ENCODE results near the gene INPP4A. TPM values are rescaled to one million over a fixed set of nuclear protein-coding genes. Genes with fewer than 3 reads are reported as not detected.

The INPP4A gene
- total and polyA plus RNA-seq, 2 donors (not counting 3 experiments of a cell fraction or from before 2014, with no cell fraction given): 14.9 to 28.8 TPM

- H4K20me1 ChIP-seq (replicated peaks; ENCODE audit: control insufficient read depth, extremely low read depth, insufficient read depth, low read length): no peaks in the 10 kb centered on the region
- no peak overlapping the region for H3K27ac ChIP-seq (ENCODE audit: insufficient read depth, low read depth, low read length)
- H3K27me3 ChIP-seq (ENCODE audit: control insufficient read depth in 2 of 2, insufficient read depth in 2 of 2, low read length in 2 of 2): no peaks in the 10 kb centered on the region
- no peak for TF ChIP-seq GATA2 (IDR thresholded peaks at IDR 0.05; ENCODE audit: insufficient read depth, insufficient read length, low read depth, low read length)
- no peak for TF ChIP-seq JUN (IDR thresholded peaks at IDR 0.05; ENCODE audit: borderline replicate concordance, insufficient read depth, insufficient read length, low read depth)
- no peak for TF ChIP-seq POLR2A (IDR thresholded peaks at IDR 0.05; ENCODE audit: low read depth, low read length)
- no peak for TF ChIP-seq POLR2AphosphoS5 (IDR thresholded peaks at IDR 0.05; ENCODE audit: insufficient read depth, low read depth, low read length)
- TF ChIP-seq FOS (IDR thresholded peaks at IDR 0.05; ENCODE audit: borderline replicate concordance, insufficient read depth, low read length): no peak
- no peak for TF ChIP-seq CTCF (IDR thresholded peaks at IDR 0.05; ENCODE audit: extremely low read depth in 1 of 2, insufficient read depth in 1 of 2, low read depth in 1 of 2, low read length in 2 of 2)
- TF ChIP-seq MYC (IDR thresholded peaks at IDR 0.05; ENCODE audit: low read depth, low read length): no peak
- TF ChIP-seq EZH2 (IDR thresholded peaks at IDR 0.05; ENCODE audit: borderline replicate concordance, low read depth, low read length, severe bottlenecking): no peak
- no peak for TF ChIP-seq MAX (IDR thresholded peaks at IDR 0.05; ENCODE audit: insufficient read depth, insufficient read length)
- ChIA-PET CTCF (interaction anchor here (0.9 to 1.7 kb wide), 6 partner anchors 9 to 101 kb away, joined by 3 to 10 read pairs (median 4); no protein-coding TSS in a partner anchor), POLR2A (no interaction called here)
- H3K79me2 ChIP-seq (ENCODE audit: control insufficient read depth, insufficient read depth, low read length): no peaks in the 10 kb centered on the region
- H3K4me2 ChIP-seq (ENCODE audit: insufficient read depth, low read length): no peak overlapping the region
- H2AFZ ChIP-seq (ENCODE audit: low read depth, low read length): no peak overlapping the region
- BruUV-seq (replicated peaks): no TSS peak
- no peaks in the 10 kb centered on the region for H3K4me1 ChIP-seq (ENCODE audit: control insufficient read depth, extremely low read depth, insufficient read depth, low read length)
- no peaks in the 10 kb centered on the region for H3K9me3 ChIP-seq (replicated peaks; ENCODE audit: control insufficient read depth, insufficient read depth, low read length)
- FAIRE-seq: no peak
- no peaks in the 10 kb centered on the region for H3K9me1 ChIP-seq (replicated peaks; ENCODE audit: control insufficient read depth, extremely low read depth, insufficient read depth, low read length)
- intact Hi-C loops (cut with micrococcal nuclease): no loop called here
- H3K4me3 ChIP-seq (replicated peaks in 1 of 3; ENCODE audit: insufficient read depth in 1 of 3, low read depth in 1 of 3, low read length in 3 of 3): no peak overlapping the region
- H3K36me3 ChIP-seq (ENCODE audit: control insufficient read depth in 2 of 2, extremely low read depth in 1 of 2, insufficient read depth in 2 of 2, low read length in 2 of 2): peaks cover 0 to 1% of the 10 kb centered on the region in 2 experiments
- no peak overlapping the region for H3K9ac ChIP-seq (replicated peaks; ENCODE audit: extremely low read depth, insufficient read depth, low read length)
- no peak for DNase-seq (ENCODE audit: low read depth, low spot score)
- dilution Hi-C loops (cut with MboI; ENCODE audit: extremely low pct_ligation_motif_present, low sequenced_read_pairs): no loop called here
These were observed 69.5 kb downstream of the INPP4A start for GRCh38 chr2:98514096-98514639.

Measured in endothelial cell of umbilical vein (primary cell).